Measurements from ENCODE around the gene ABCB11. TPM values are rescaled to one million over a fixed set of nuclear protein-coding genes. Genes with fewer than 3 reads are reported as not detected.
"Not testable (repeated sequence)": the region's sequence is repeated elsewhere in the genome, so short reads cannot be mapped to it uniquely, and the experiment has no call there.

ABCB11 gene
- total RNA-seq, 1 experiment from 2014 or later, result not detected

DNA sequence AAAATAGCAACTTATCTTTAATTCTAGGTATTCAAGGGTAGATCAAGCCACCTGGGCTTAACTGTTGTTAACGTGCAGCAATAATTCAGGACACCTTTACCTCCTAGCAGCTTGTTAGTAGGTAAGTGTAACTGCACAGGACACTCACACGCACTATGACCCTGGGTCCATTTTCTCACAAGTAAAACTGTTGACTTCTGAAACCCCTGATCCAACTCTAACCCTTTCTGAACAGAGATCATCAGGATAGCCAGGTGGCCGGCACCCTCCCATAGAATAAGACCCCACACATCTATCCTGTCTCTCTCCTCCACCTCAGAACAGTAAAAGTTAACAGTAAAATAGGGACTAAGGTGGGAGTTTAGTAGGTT is 141.5 kb downstream of the ABCB11 start:
- peaks cover 37% of the 10 kb centered on the region for H3K36me3 ChIP-seq
- DNase-seq (ENCODE audit: low read depth in 1 of 2, low spot score in 2 of 2), result no peak
- H3K4me1 ChIP-seq (replicated peaks), result peaks cover 8% of the 10 kb centered on the region
- no peaks in the 10 kb centered on the region for H3K9me3 ChIP-seq (replicated peaks)
- peak overlapping the region; percentile 66 for H3K4me3 ChIP-seq
- no peaks in the 10 kb centered on the region; the same call in 1 of the 2 replicates for H3K27me3 ChIP-seq (replicated peaks)
- H3K27ac ChIP-seq, result peak overlapping the region; percentile 77

DNA sequence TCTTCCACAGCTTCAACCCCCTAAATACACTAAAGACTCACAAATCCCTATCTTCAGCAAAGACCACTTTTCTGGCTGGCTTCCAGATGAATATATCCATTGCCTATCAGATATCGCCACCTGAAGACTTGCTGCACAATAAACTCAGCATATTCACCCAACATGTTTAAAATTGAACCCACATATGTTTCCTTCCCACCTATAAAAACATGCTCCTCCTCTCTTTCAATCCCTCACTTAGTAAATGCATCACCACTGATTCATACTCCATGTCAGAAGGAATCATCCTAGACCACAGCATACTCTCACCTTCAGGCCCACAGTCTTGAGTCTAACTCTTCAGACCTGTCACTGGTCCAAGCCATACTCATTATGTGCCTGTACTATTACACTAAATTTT is 146.1 kb downstream of the ABCB11 start:
- no peaks in the 10 kb centered on the region for H3K27me3 ChIP-seq (replicated peaks)
- no peak for DNase-seq (ENCODE audit: low read depth in 1 of 2, low spot score in 2 of 2)
- H3K4me1 ChIP-seq (replicated peaks), result peaks cover 5% of the 10 kb centered on the region; the same call in 1 of the 2 replicates
- H3K4me3 ChIP-seq, result no peak overlapping the region
- no peak overlapping the region for H3K27ac ChIP-seq
- peaks cover 48% of the 10 kb centered on the region for H3K36me3 ChIP-seq
- no peaks in the 10 kb centered on the region for H3K9me3 ChIP-seq (replicated peaks)

DNA sequence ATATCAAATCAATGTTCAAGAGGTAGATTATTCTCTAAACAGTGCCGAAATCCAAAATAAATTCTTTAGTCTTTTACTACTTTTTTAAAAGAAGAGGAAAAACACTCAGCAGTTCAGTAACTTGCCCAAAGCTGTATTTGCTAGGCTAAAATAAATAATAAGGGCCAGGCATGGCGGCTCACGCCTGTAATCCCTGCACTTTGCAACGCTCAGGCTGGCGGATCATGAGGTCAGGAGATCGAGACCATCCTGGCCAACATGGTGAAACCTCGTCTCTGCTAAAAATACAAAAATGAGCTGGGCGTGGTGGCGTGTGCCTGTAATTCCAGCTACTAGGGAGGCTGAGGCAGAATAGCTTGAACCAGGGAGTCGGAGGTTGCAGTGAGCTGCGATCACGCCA is 149.0 kb downstream of the ABCB11 start:
- DNase-seq (ENCODE audit: low read depth in 1 of 2, low spot score in 2 of 2); H3K9me3 ChIP-seq (replicated peaks); H3K4me3 ChIP-seq; H3K27me3 ChIP-seq (replicated peaks); H3K4me1 ChIP-seq (replicated peaks); H3K27ac ChIP-seq: not testable (repeated sequence)
- H3K36me3 ChIP-seq, result peaks cover 40% of the 10 kb centered on the region

DNA sequence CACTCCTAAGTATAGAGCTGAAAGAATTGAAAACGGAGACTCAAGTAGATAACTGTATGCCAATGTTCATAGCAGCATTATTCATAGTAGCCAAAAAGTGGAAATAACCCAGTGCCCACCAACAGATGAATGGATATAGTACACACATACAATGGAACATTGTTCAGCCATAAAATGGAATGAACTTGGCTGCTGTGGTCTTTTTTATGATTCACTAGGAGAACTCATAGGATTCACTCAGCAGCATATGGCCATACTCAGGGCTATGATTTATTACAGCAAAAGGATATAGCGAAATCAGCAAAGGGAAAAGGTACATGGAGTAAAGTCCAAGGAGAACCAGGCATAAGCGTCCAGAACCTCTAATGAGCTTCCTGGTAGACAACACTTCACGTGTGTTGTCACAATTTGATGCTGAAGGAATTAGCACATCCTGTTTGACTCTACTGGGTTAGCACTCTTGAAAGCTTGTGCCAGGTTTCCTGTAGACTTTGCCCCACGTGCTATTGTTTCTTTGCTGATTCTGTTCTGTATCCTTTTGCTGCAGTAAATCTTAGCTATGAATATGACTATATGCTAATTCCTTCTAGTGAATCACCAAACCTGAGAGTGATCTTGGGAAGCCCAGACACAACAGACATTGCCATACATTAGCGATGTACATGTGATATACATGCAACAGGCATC is 156.6 kb downstream of the ABCB11 start:
- H3K27me3 ChIP-seq (replicated peaks), result no peaks in the 10 kb centered on the region
- no peak overlapping the region for H3K4me3 ChIP-seq
- peaks cover 51% of the 10 kb centered on the region for H3K36me3 ChIP-seq
- no peaks in the 10 kb centered on the region for H3K9me3 ChIP-seq (replicated peaks)
- no peak for DNase-seq (ENCODE audit: low read depth in 1 of 2, low spot score in 2 of 2)
- H3K4me1 ChIP-seq (replicated peaks), result no peaks in the 10 kb centered on the region
- H3K27ac ChIP-seq, result no peak overlapping the region

DNA sequence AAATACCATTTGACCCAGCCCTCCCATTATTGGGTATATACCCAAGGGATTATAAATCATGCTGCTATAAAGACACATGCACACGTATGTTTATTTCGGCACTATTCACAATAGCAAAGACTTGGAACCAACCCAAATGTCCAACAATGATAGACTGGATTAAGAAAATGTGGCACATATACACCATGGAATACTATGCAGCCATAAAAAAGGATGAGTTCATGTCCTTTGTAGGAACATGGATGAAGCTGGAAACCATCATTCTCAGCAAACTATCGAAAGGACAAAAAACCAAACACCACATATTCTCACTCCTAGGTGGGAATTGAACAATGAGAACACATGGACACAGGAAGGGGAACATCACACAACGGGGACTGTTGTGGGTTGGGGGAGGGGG is 160.3 kb downstream of the ABCB11 start:
- H3K27ac ChIP-seq; DNase-seq (ENCODE audit: low read depth in 1 of 2, low spot score in 2 of 2); H3K27me3 ChIP-seq (replicated peaks); H3K4me3 ChIP-seq; H3K4me1 ChIP-seq (replicated peaks); H3K9me3 ChIP-seq (replicated peaks): not testable (repeated sequence)
- H3K36me3 ChIP-seq, result peaks cover 47% of the 10 kb centered on the region

Other genes with a start within 250 kb of the ABCB11 start
- gene NOSTRIN, start 228.7 kb downstream of the ABCB11 start, total RNA-seq (2014; rRNA removed; shearing (Covaris generic)), result not detected in 2 replicates
- 53.0 and 64.8 TPM in 2 replicates for gene SPC25, start 140.9 kb downstream of the ABCB11 start, total RNA-seq (2014; rRNA removed; shearing (Covaris generic))
- not detected in 2 replicates for gene G6PC2, start 130.0 kb downstream of the ABCB11 start, total RNA-seq (2014; rRNA removed; shearing (Covaris generic))
- 0.11 and 0.19 TPM in 2 replicates for gene DHRS9, start 38.2 kb upstream of the ABCB11 start, total RNA-seq (2014; rRNA removed; shearing (Covaris generic))

Measured in SJSA1 (cell line).